HCT116 (cell line): Measurements from ENCODE around the gene SORCS2. TPM values are rescaled to one million over a fixed set of nuclear protein-coding genes. Genes with fewer than 3 reads are reported as not detected.

Experiments
- ATAC-seq: fragments of 200-7000 bp; cut with Tn5 transposase; 2 replicates; pipeline ENCODE4 v1.9.1; 2020; ENCODE audit warnings: mild to moderate bottlenecking, moderate library complexity
- BruUV-seq: library from RNA; stranded (reverse); fragments of 400-500 nt; replicated peaks from 2 replicates; lab custom pipeline; 2021; lab: Mats Ljungman, UMichigan
- CTCF ChIA-PET: fragments of 300-600 bp; sonication (Branson Sonifier 250); formaldehyde crosslinking; loops from one replicate; lab custom pipeline; 2021; ENCODE audit warnings: antibody characterized with exemption; lab: Charles Lee
- POLR2A ChIA-PET: fragments of 300-600, 350-600 bp; sonication (Branson Sonifier 250); formaldehyde crosslinking; loops from one replicate; lab custom pipeline; 2021; ENCODE audit warnings: antibody characterized with exemption; lab: Charles Lee
- RAD21 ChIA-PET, 2 experiments: fragments of 300-600 bp; sonication (Branson Sonifier 250); formaldehyde crosslinking; loops; one replicate each; lab custom pipeline; 2023; ENCODE audit warnings: low total read pairs in 2 of 2; ENCODE audit not compliant: uncharacterized antibody in 2 of 2, unreplicated experiment in 2 of 2, low non-redundant PET in 1 of 2; lab: Charles Lee
- DNase-seq: peaks from one replicate; pipeline ENCODE4 v3.0.0-alpha.2; 2010; ENCODE audit warnings: low read depth, low spot score
- H2AFZ ChIP-seq: fragments of 200-600 bp; shearing (Covaris generic), sonication (generic); 2 replicates; pipeline ENCODE4 v1.6.1; 2017; ENCODE audit warnings: low read depth, mixed run types, mixed read lengths, antibody characterized with exemption, low read length; ENCODE audit not compliant: poor library complexity, severe bottlenecking
- H3K27ac ChIP-seq: 2 replicates; pipeline ENCODE4 v1.5.1; 2012; ENCODE audit warnings: low read depth, low read length
- H3K27me3 ChIP-seq: fragments of 200-600 bp; sonication (generic); 2 replicates; pipeline ENCODE4 v1.6.1; 2016; ENCODE audit warnings: mixed run types, low read length, mixed read lengths; ENCODE audit not compliant: insufficient read depth
- H3K36me3 ChIP-seq, 2 experiments: fragments of 200-500 bp in 1 of 2; fragments of 200-600 bp in 1 of 2; sonication (Bioruptor generic) in 1 of 2; sonication (generic) in 1 of 2; 2 replicates each; pipeline versions ENCODE4 v1.5.1 to v1.6.1; 2014 to 2016; ENCODE audit warnings: low read length in 2 of 2, inconsistent platforms in 1 of 2, mixed read lengths in 1 of 2, mixed run types in 1 of 2; ENCODE audit not compliant: insufficient read depth in 2 of 2, control insufficient read depth in 1 of 2
- H3K4me1 ChIP-seq, 2 experiments: fragments of 200-600 bp in 1 of 2; sonication (generic) in 1 of 2; 2 replicates each; pipeline versions ENCODE4 v1.5.1 to v1.6.1; 2012 to 2017; ENCODE audit warnings: low read length in 2 of 2, inconsistent platforms in 1 of 2, mild to moderate bottlenecking in 1 of 2, mixed read lengths in 1 of 2, mixed run types in 1 of 2, moderate library complexity in 1 of 2; ENCODE audit not compliant: insufficient read depth in 2 of 2, control insufficient read depth in 1 of 2
- H3K4me2 ChIP-seq: fragments of 200-600 bp; sonication (generic); 2 replicates; pipeline ENCODE4 v1.6.1; 2017; ENCODE audit warnings: mixed run types, low read length, mixed read lengths
- H3K4me3 ChIP-seq, 2 experiments: fragments of 200-600 bp in 1 of 2; sonication (generic) in 1 of 2; replicated peaks in 1 of 2; 2 replicates each; pipeline ENCODE4 v1.5.1; 2011 to 2016; ENCODE audit warnings: low read length in 2 of 2, control low read depth in 1 of 2, low read depth in 1 of 2, mild to moderate bottlenecking in 1 of 2, mixed read lengths in 1 of 2, mixed run types in 1 of 2
- H3K79me2 ChIP-seq: fragments of 200-600 bp; sonication (generic); 2 replicates; pipeline ENCODE4 v1.6.1; 2017; ENCODE audit warnings: mild to moderate bottlenecking, mixed run types, low read length, moderate library complexity, mixed read lengths; ENCODE audit not compliant: insufficient read depth
- H3K9ac ChIP-seq: fragments of 200-600 bp; sonication (generic); 2 replicates; pipeline ENCODE4 v1.6.1; 2016; ENCODE audit warnings: low read length, mixed read lengths
- H3K9me2 ChIP-seq: fragments of 200-600 bp; sonication (generic), shearing (Covaris generic); 2 replicates; pipeline ENCODE4 v1.6.1; 2017; ENCODE audit warnings: mixed run types, mild to moderate bottlenecking, moderate library complexity; ENCODE audit not compliant: insufficient read depth
- H3K9me3 ChIP-seq, 2 experiments: fragments of 200-500 bp in 1 of 2; fragments of 200-600 bp in 1 of 2; sonication (Bioruptor generic) in 1 of 2; sonication (generic) in 1 of 2; 2 replicates each; pipeline ENCODE4 v1.6.1; 2014 to 2017; ENCODE audit warnings: low read length in 2 of 2, mixed read lengths in 2 of 2, inconsistent platforms in 1 of 2, low read depth in 1 of 2, mild to moderate bottlenecking in 1 of 2, mixed run types in 1 of 2, moderate library complexity in 1 of 2; ENCODE audit not compliant: control insufficient read depth in 1 of 2, insufficient read depth in 1 of 2
- H4K20me1 ChIP-seq: fragments of 200-600 bp; sonication (generic), shearing (Covaris generic); 2 replicates; pipeline ENCODE4 v1.6.1; 2017; ENCODE audit warnings: mixed run types, mild to moderate bottlenecking, moderate library complexity; ENCODE audit not compliant: insufficient read depth
- CBX3 ChIP-seq: IDR thresholded peaks from 2 replicates; pipeline ENCODE4 v1.6.1; 2012; ENCODE audit warnings: low read depth
- CTCF ChIP-seq, 3 experiments: fragments of 200-600 bp in 1 of 3; sonication (generic) in 1 of 3; IDR thresholded peaks in 2 of 3; conservative IDR thresholded peaks in 1 of 3; 2 replicates each; pipeline ENCODE4 v1.5.1; 2012 to 2017; ENCODE audit warnings: low read depth in 2 of 3, low read length in 2 of 3, antibody characterized with exemption in 1 of 3, borderline replicate concordance in 1 of 3, control low read depth in 1 of 3, mild to moderate bottlenecking in 1 of 3, mixed read lengths in 1 of 3, mixed run types in 1 of 3, moderate library complexity in 1 of 3; ENCODE audit not compliant: insufficient read depth in 1 of 3
- EZH2phosphoT487 ChIP-seq: fragments of 200-600 bp; IDR thresholded peaks from 2 replicates; pipeline ENCODE4 v1.6.1; 2018; ENCODE audit warnings: antibody characterized with exemption, borderline replicate concordance
- RAD21 ChIP-seq: IDR thresholded peaks from 2 replicates; pipeline ENCODE4 v1.6.1; 2012; ENCODE audit warnings: low read depth, mild to moderate bottlenecking
- SIN3A ChIP-seq: IDR thresholded peaks from 2 replicates; pipeline ENCODE4 v1.6.1; 2012; ENCODE audit warnings: low read depth
- SP1 ChIP-seq: IDR thresholded peaks from 2 replicates; pipeline ENCODE4 v1.6.1; 2012; ENCODE audit warnings: low read depth
- SRF ChIP-seq: IDR thresholded peaks from 2 replicates; pipeline ENCODE4 v1.6.1; 2012; ENCODE audit warnings: low read depth
- TCF7L2 ChIP-seq: IDR thresholded peaks from 2 replicates; pipeline ENCODE4 v1.7.0; 2011; ENCODE audit warnings: borderline replicate concordance, inconsistent platforms; ENCODE audit not compliant: insufficient read depth, insufficient read length; ENCODE audit errors: extremely low read depth
- ZFX ChIP-seq: fragments of 450-650 bp; IDR thresholded peaks from 2 replicates; pipeline ENCODE4 v1.6.1; 2017
- intact Hi-C: fragments of 100-400 bp; cut with micrococcal nuclease; formaldehyde crosslinking; loops from 2 replicates; pipeline ENCODE4 v1.10.0; 2022
- total RNA-seq: library from RNA; stranded (reverse); gene quantifications from one replicate; pipeline ENCODE4 v1.2.1, GENCODE V29; 2021; ENCODE audit not compliant: unreplicated experiment

Gene SORCS2
- total RNA-seq, 1 experiment from 2014 or later, result 0.37 TPM

- H3K4me2 ChIP-seq, result peak overlapping the region; percentile 70
- DNase-seq (no peak), ATAC-seq (no peak)
- CTCF ChIA-PET, result no interaction called here
- no peaks in the 10 kb centered on the region for H3K79me2 ChIP-seq
- H3K9ac ChIP-seq, result no peak overlapping the region
- no peaks in the 10 kb centered on the region for H3K9me2 ChIP-seq
- no peak overlapping the region for H2AFZ ChIP-seq
- TF ChIP-seq SIN3A (no peak), EZH2phosphoT487 (no peak), CTCF (IDR thresholded peaks at IDR 0.05 in 2 of 3, conservative IDR thresholded peaks at IDR 0.05 in 1 of 3; ENCODE audit: borderline replicate concordance in 1 of 3, insufficient read depth in 1 of 3, low read depth in 2 of 3, low read length in 2 of 3) (no peak), RAD21 (no peak), SP1 (no peak), ZFX (no peak), SRF (no peak), CBX3 (no peak), TCF7L2 (no peak)
- BruUV-seq, result no TSS peak
- no peak overlapping the region for H3K4me3 ChIP-seq
- no peaks in the 10 kb centered on the region for H4K20me1 ChIP-seq
- POLR2A ChIA-PET, result no interaction called here
- intact Hi-C loops, result no loop called here
- peaks cover 34 to 45% of the 10 kb centered on the region in 2 experiments for H3K4me1 ChIP-seq
- no peaks in the 10 kb centered on the region for H3K27me3 ChIP-seq
- H3K9me3 ChIP-seq, result no peaks in the 10 kb centered on the region
- RAD21 ChIA-PET, result no interaction called here
- no peak overlapping the region for H3K27ac ChIP-seq
- H3K36me3 ChIP-seq, result no peaks in the 10 kb centered on the region
Observed at GRCh38 chr4:7430965-7431695, 238.8 kb downstream of the SORCS2 start.
